ENCODE measurements around the gene RSPO3.

GRCh38 chr6:127204281-127204680, 85.8 kb downstream of the RSPO3 start:
- TF ChIP-seq, protein P1, sequence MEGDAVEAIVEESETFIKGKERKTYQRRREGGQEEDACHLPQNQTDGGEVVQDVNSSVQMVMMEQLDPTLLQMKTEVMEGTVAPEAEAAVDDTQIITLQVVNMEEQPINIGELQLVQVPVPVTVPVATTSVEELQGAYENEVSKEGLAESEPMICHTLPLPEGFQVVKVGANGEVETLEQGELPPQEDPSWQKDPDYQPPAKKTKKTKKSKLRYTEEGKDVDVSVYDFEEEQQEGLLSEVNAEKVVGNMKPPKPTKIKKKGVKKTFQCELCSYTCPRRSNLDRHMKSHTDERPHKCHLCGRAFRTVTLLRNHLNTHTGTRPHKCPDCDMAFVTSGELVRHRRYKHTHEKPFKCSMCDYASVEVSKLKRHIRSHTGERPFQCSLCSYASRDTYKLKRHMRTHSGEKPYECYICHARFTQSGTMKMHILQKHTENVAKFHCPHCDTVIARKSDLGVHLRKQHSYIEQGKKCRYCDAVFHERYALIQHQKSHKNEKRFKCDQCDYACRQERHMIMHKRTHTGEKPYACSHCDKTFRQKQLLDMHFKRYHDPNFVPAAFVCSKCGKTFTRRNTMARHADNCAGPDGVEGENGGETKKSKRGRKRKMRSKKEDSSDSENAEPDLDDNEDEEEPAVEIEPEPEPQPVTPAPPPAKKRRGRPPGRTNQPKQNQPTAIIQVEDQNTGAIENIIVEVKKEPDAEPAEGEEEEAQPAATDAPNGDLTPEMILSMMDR (CRISPR knock-in tag; IDR thresholded peaks at IDR 0.05) = no peak
- no peak for TF ChIP-seq NFIC (IDR thresholded peaks at IDR 0.05; ENCODE audit: low read length)
- TF ChIP-seq NR2C2 (CRISPR knock-in tag; IDR thresholded peaks at IDR 0.05; ENCODE audit: borderline replicate concordance) = no peak
- no peak for TF ChIP-seq MAX (IDR thresholded peaks at IDR 0.05)
- no peak for TF ChIP-seq EZH2 (conservative IDR thresholded peaks at IDR 0.05; ENCODE audit: low read depth, low read length)
- TF ChIP-seq FOXM1 (CRISPR knock-in tag; IDR thresholded peaks at IDR 0.05) = no peak
- no peak for TF ChIP-seq JDP2 (CRISPR knock-in tag; IDR thresholded peaks at IDR 0.05; ENCODE audit: borderline replicate concordance)
- TF ChIP-seq, protein P2, sequence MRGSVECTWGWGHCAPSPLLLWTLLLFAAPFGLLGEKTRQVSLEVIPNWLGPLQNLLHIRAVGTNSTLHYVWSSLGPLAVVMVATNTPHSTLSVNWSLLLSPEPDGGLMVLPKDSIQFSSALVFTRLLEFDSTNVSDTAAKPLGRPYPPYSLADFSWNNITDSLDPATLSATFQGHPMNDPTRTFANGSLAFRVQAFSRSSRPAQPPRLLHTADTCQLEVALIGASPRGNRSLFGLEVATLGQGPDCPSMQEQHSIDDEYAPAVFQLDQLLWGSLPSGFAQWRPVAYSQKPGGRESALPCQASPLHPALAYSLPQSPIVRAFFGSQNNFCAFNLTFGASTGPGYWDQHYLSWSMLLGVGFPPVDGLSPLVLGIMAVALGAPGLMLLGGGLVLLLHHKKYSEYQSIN (CRISPR knock-in tag; IDR thresholded peaks at IDR 0.05; ENCODE audit: borderline replicate concordance) = no peak
- no peak for TF ChIP-seq RFX5 (IDR thresholded peaks at IDR 0.05; ENCODE audit: low read depth, low read length)
- TF ChIP-seq ZNF501 (CRISPR knock-in tag; IDR thresholded peaks at IDR 0.05) = no peak

Measured in HepG2 (cell line).